AML-193 (cell line): Measurements from ENCODE around the gene ADGRG7.

Source experiments
- DNase-seq, 2 experiments: peaks; one replicate each; lab custom pipeline; 2025; lab: John Stamatoyannopoulos, UW

ADGRG7 gene

GRCh38 chr3:100602506-100603444, 6.6 kb upstream of the ADGRG7 start:
- DNase-seq, result peak; percentile 52 to 69

- peak; percentile 62 to 69 for DNase-seq
Measured at GRCh38 chr3:100603469-100603868, 5.9 kb upstream of the ADGRG7 start.

GRCh38 chr3:100605358-100605757, 4.0 kb upstream of the ADGRG7 start:
- no peak for DNase-seq

GRCh38 chr3:100606894-100607512, 2.4 kb upstream of the ADGRG7 start:
- no peak for DNase-seq

- no peak for DNase-seq
Measured at GRCh38 chr3:100609963-100610362, 562 bp downstream of the ADGRG7 start.

- no peak for DNase-seq
Measured at GRCh38 chr3:100611221-100611620, 1.8 kb downstream of the ADGRG7 start.

- no peak for DNase-seq
Measured at GRCh38 chr3:100613721-100614390, 4.5 kb downstream of the ADGRG7 start.

GRCh38 chr3:100614941-100615340, 5.5 kb downstream of the ADGRG7 start:
- DNase-seq, result peak; percentile 15 to 37

- DNase-seq, result no peak
Measured at GRCh38 chr3:100615684-100616083, 6.3 kb downstream of the ADGRG7 start.

- DNase-seq, result no peak
Measured at GRCh38 chr3:100621251-100621650, 11.8 kb downstream of the ADGRG7 start.

- no peak for DNase-seq
Measured at GRCh38 chr3:100627491-100627890, 18.1 kb downstream of the ADGRG7 start.

GRCh38 chr3:100629421-100630127, 20.2 kb downstream of the ADGRG7 start:
- no peak for DNase-seq

GRCh38 chr3:100630664-100631063, 21.3 kb downstream of the ADGRG7 start:
- DNase-seq, result no peak

GRCh38 chr3:100631236-100631635, 21.8 kb downstream of the ADGRG7 start:
- no peak for DNase-seq

- DNase-seq, result peak; percentile 36 to 54
Measured at GRCh38 chr3:100634493-100635272, 25.3 kb downstream of the ADGRG7 start.

- no peak for DNase-seq
Measured at GRCh38 chr3:100635273-100635701, 25.9 kb downstream of the ADGRG7 start.

- no peak for DNase-seq
Measured at GRCh38 chr3:100637197-100637631, 27.8 kb downstream of the ADGRG7 start.

GRCh38 chr3:100640633-100641032, 31.2 kb downstream of the ADGRG7 start:
- DNase-seq, result no peak

- peak; percentile 78 to 79 for DNase-seq
Measured at GRCh38 chr3:100641471-100642032, 32.2 kb downstream of the ADGRG7 start.

GRCh38 chr3:100645913-100646312, 36.5 kb downstream of the ADGRG7 start:
- no peak for DNase-seq

GRCh38 chr3:100647171-100647570, 37.8 kb downstream of the ADGRG7 start:
- DNase-seq, result no peak
